Measurements from ENCODE around the gene NPM3.

DNA sequence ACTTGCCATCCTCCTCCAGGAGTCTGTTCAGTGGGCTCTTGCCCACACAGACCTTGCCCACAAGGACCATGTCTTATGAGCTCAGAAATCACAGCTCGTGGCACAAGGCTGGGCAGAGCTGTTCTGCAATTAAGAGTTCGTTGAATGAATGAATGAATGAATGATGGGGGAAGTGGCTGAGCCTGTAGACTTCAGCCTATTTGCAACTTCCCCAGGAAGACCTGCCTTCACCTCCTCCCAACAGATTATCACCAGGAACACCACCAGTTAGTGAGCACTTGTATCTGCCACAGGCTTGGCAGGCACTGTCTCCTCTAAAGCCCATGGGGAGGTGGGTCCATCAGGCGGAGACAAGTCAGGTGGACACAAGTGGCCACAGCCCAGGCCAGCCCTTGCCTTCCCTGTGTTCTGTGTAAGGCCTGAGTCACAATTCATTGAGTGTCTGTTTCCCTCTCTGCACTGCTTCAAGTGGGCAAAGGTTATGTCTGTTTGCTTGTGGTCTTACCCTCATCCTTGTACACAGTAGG lies 5.6 kb downstream of the NPM3 start:
- TF ChIP-seq POLR2A (IDR thresholded peaks at IDR 0.05) = no peak
- no peak for TF ChIP-seq CTCF (IDR thresholded peaks at IDR 0.05)
- TF ChIP-seq POLR2AphosphoS5 (IDR thresholded peaks at IDR 0.05) = no peak
